GM18861 (cell line): ENCODE data around the gene MGMT.

Experiments
- ATAC-seq: cut with Tn5 transposase; IDR thresholded peaks from one replicate; pipeline ENCODE4 v1.9.1; 2021; ENCODE audit not compliant: unreplicated experiment

The MGMT gene

GRCh38 chr10:129704786-129705525 is 237.9 kb downstream of the MGMT start:
- ATAC-seq, result no peak

GRCh38 chr10:129705676-129706075 is 238.6 kb downstream of the MGMT start:
- no peak for ATAC-seq

- no peak for ATAC-seq
Measured at GRCh38 chr10:129706081-129706480, 239.0 kb downstream of the MGMT start.

DNA sequence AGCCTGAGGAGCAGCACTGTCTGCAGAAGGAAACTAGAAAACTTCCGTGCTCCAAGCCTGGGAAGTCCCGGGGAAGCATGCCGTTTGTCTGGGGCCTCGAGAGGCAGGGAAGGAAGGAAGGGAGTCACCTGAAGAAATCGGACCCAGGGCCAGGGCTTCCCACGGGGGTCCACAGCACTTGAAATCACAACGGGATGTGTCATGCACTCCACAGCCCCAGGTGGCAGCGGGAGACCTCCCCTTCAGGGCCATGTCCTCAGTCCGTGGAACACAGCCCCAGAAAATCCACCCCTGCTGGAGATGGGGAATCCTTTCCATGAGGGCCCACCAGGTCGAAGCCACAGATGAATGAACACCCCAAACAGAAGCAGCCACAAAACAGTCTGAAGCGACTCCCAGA is 239.5 kb downstream of the MGMT start:
- ATAC-seq, result no peak

DNA sequence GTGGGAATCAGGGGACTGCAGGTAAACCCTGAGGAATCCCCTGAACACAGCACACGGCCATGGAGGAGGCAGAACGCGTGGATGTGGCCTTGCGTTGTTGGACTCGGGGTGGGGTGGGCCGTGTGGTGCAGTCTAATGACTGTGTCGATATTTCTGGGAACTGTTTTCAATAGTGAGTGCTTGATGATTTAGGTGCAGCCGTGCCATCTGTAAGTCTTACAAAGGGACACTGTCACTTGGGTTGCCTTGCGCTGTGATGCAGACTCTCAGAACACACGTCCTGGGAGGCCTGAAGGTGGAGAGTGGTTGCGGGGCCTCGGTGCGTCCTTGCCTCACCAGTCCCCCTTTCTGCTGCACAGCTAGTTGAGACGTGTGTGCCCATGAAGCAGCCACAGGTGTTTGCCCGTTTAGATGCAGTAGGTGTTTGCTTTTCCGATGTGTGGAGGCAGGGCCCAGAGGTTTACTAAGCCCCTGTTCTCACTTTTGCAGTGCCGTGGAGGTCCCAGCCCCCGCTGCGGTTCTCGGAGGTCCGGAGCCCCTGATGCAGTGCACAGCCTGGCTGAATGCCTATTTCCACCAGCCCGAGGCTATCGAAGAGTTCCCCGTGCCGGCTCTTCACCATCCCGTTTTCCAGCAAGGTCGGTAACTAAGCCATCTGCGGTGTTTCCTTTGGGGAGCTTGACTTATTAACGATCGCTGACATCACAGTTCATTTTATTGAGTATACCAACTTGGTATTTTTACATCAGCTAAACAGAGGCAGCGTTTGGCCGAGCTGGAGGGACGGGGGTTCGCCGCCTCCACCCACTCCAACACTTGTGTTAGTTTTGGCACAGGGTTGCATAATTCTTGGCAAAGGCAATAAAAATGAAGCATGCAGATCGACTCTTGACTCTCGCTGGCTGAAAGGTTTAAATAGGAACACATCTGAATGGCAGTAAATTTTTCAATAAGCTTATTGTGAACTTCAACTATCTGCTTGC is 240.7 kb downstream of the MGMT start:
- no peak for ATAC-seq

DNA sequence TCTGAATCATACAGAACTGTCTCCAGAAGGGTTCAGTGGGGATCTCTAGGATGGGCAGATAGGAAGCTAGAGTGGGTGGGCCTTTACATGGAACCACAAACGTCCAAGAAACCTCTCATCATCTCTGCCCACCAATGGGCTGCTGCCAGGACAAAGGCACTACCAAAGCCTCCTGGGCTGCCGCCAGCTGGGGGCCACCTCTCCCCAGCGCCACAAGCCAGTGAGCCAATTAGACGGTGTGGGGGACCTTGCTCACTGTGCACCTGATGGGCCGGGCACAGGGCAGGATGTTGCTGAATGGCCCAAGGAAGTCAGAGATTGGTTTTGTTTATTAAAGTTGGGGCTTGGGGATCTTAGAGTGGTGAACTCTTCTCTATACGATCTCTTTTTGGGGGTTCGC is 242.1 kb downstream of the MGMT start:
- ATAC-seq, result no peak

DNA sequence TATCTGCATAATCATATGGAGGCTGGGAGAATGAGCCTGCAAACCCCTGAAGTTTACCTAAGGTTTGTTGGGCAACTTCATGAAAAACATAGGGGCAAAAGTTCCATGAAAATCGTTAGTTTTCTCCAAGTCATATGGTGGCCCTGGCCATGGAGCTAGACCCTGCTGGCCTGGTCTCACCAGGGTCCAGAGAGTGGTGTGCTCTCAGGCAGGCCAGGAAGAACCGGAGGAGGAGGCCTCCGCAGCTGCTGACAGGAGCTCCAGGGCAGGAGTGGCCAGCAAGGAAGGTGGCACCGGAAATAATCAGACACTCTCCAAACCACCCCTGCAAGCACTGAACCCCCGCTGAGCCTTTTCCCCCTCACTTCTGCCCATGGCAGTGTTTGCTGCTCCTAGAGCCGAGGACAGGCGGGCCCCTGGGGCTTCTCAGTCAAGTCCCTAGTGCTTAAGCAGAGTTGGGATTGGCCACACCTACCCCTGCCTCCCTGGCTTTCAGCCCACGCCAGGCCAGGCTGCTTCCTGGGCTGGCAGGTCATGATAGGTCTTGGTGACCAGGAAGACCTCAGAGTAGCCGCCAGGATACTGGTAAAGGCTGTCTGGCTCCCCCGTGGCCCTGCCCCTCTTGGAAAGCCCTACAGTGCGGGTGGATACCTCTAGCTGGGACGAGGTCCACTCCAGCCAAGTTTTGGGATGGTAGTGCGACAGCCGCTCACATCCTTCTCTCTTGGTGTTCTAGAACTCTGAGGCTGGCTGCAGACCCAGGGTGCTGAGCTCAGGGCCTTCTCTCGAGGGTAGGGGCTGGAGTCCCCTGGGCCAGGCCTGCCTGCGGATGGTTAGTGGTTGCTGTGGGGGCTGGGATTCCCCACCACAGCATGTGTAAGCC is 242.8 kb downstream of the MGMT start:
- no peak for ATAC-seq

DNA sequence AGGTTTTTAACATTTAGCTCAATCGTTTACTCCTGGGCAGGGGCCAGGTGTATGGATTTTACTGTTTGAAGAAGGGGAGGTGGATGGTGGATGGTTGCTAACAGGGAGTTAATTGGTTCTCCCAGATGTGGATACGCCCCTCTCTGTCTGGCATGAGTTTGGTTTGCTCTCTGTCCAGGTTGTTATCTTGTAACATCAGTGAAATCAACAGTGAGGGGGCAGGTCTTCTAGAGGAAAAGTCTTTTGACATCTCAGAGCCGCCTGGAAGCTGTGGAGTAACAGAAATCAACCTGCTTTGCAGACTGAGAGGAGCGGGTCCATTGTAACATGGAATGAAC is 243.4 kb downstream of the MGMT start:
- no peak for ATAC-seq

GRCh38 chr10:129711291-129711690 is 244.2 kb downstream of the MGMT start:
- ATAC-seq, result no peak

DNA sequence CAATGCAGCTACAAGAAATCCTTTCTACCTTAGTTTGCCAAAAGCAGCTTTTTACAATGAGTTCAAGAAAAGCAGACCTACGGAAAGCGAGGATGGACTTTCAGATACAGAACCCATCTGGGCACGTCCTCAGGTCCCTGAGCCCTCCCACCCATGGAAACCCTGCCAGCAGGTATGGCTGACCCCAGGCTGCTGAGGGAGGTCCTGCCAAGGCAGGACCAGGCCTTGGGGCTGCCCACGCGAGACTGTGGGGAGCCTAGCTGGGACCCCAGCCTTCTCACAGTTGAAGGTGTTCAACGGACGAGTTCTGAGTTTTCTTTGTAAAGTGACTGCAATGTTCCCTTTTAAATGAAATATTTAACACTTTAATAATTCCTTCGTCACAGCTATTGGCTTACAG is 245.0 kb downstream of the MGMT start:
- ATAC-seq, result no peak

DNA sequence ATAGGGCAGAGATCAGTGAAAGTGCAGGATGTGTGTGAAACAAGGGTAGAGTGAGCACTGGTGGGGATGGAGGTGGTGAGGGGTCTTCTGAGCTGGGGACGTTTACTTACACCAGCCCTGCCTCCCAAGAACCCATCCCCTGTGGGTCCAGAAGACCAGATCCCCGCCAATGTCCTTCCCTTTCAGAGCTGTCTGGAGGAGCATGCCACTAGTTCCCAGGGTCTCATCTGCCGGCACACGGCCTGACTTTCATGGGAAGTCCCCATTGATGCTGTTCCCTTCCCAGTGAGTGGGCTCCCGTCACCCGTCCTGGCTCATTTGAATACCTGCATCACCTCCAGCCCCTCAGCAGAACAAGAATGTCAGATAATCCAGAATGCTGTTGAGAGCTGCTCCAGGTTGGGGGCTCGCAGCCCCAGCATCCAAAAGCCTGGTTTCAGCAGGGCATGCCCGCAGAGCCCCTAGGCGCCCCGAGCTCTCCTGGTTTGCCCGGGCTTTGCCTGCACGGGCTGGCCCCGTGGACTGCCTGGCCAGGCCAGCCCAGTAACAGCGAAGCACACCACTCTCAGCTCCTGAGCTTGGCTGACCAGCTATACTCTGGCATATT is 246.7 kb downstream of the MGMT start:
- ATAC-seq, result no peak

DNA sequence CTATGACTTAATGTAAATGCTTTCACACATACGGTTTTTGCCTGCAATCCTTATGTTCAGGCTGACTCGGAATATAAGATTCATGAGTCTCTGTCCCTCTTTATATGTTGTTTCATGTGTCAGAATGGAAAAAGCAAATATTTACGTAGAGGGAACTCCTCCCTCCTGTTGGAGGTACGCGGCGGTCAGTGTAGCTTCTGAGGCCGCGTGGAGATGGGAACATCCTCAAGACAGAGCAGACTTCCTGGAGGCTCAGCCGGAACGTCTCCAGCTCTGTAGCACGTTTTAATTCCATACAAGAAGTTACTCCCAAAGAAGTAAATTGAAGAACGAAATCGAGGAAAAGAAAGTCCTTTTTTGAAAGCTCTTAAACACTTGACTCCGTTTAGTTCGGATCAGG is 248.8 kb downstream of the MGMT start:
- no peak for ATAC-seq

- ATAC-seq, result no peak
Measured at GRCh38 chr10:129716211-129716681, 249.2 kb downstream of the MGMT start.

DNA sequence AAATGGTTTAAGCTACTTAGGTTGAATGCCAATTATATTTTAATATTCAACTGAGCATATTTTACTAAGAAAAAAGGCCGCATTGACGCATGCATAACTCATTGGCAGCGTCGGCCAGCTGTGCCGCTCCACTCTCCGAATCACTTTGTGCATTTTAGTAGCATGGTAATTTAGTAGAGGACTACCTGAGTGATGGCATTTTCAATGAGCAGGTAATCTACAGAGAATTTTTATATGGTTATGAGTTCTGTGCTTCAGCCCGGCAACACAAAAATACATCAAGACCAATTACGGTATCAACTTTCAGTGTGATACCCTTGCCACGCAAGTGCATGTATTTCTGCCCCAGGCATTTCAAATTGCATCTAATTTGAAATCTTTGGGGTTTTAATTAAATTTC is 249.8 kb downstream of the MGMT start:
- ATAC-seq, result no peak

GRCh38 chr10:129717816-129718547 is 250.9 kb downstream of the MGMT start:
- ATAC-seq, result no peak

GRCh38 chr10:129718548-129719414 is 251.7 kb downstream of the MGMT start:
- no peak for ATAC-seq

GRCh38 chr10:129719415-129719739 is 252.3 kb downstream of the MGMT start:
- ATAC-seq, result no peak

- ATAC-seq, result no peak
Measured at GRCh38 chr10:129719889-129720590, 253.0 kb downstream of the MGMT start.

DNA sequence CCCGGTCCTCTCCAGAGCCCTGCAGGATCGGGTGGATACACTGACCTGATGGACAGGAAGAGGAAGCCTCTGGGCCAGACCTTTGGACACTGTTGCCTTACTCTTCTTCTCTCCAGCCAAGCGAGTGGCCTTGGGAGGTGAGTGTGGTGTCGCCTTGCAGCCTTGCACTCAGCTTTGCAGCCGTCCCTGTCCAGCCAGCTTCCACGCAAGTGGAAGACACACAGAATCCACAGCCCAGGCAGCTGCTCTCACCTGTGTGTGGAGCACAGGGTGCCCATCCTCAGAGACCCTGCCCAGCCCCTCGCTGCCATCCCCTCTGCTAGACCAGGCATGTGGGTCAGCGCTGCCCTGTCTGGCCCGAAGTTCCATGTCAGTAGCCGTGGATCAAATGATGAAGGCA is 258.0 kb downstream of the MGMT start:
- ATAC-seq, result no peak
